Activated naive CD4-positive, alpha-beta T cell treated with anti-CD3 and anti-CD28 coated beads for 36 hours (primary cell): ENCODE results near the gene PRPF19. TPM values are rescaled to one million over a fixed set of nuclear protein-coding genes. Genes with fewer than 3 reads are reported as not detected.

ENCODE experiments used
- total RNA-seq, 2 experiments: library from RNA; stranded (reverse); gene quantifications; one replicate each; pipeline ENCODE4 v1.2.3, GENCODE V29; 2021

Gene PRPF19
- total RNA-seq, 2 experiments from 2014 or later, result 108 to 119 TPM

Other genes with a start within 250 kb of the PRPF19 start
- gene MS4A8, start 207.0 kb downstream of the PRPF19 start, total RNA-seq, result not detected
- gene MS4A18, start 181.9 kb downstream of the PRPF19 start, total RNA-seq, result not detected
- not detected for gene MS4A15, start 149.7 kb downstream of the PRPF19 start, total RNA-seq
- not detected for gene MS4A10, start 121.3 kb downstream of the PRPF19 start, total RNA-seq
- gene CCDC86, start 64.5 kb downstream of the PRPF19 start, total RNA-seq, result 10 to 100 TPM; 38.8 to 41.2 TPM
- under 1 TPM; 0.14 to 0.17 TPM for gene PTGDR2, start 50.6 kb downstream of the PRPF19 start, total RNA-seq
- not detected for gene ZP1, start 39.0 kb downstream of the PRPF19 start, total RNA-seq
- gene TMEM109, start 7.6 kb upstream of the PRPF19 start, total RNA-seq, result 100 to 1,000 TPM in 1 of 2 experiments, 10 to 100 TPM in 1; 94.0 to 103 TPM
- 1 to 10 TPM; 1.2 to 2.3 TPM for gene TMEM132A, start 17.9 kb upstream of the PRPF19 start, total RNA-seq
- 1 to 10 TPM; 5.6 to 5.8 TPM for gene SLC15A3, start 45.6 kb upstream of the PRPF19 start, total RNA-seq
- 100 to 1,000 TPM; 227 to 234 TPM for gene CD6, start 65.1 kb upstream of the PRPF19 start, total RNA-seq
- 100 to 1,000 TPM; 228 to 232 TPM for gene CD5, start 195.9 kb upstream of the PRPF19 start, total RNA-seq